H9 (cell line): ENCODE data around the gene SMYD5. TPM values are rescaled to one million over a fixed set of nuclear protein-coding genes. Genes with fewer than 3 reads are reported as not detected.

Source experiments
- DNase-seq: peaks from one replicate; pipeline ENCODE4 v3.0.0-alpha.2; 2017
- H2AFZ ChIP-seq: one replicate; pipeline ENCODE4 v1.6.1; 2013; ENCODE audit warnings: mild to moderate bottlenecking, low read length, control low read depth, moderate library complexity
- H2AK5ac ChIP-seq: 2 replicates; pipeline ENCODE4 v1.6.1; 2013; ENCODE audit warnings: low read length, control low read depth, mixed read lengths; ENCODE audit not compliant: insufficient read length
- H2BK120ac ChIP-seq: one replicate; pipeline ENCODE4 v1.6.1; 2013; ENCODE audit warnings: low read depth, mild to moderate bottlenecking, low read length, control low read depth, inconsistent platforms; ENCODE audit not compliant: poor library complexity, severe bottlenecking
- H2BK12ac ChIP-seq: 2 replicates; pipeline ENCODE4 v1.6.1; 2013; ENCODE audit warnings: low read length, control low read depth, mixed read lengths, low read depth; ENCODE audit not compliant: insufficient read length
- H2BK15ac ChIP-seq: 2 replicates; pipeline ENCODE4 v1.6.1; 2013; ENCODE audit warnings: low read depth, low read length, control low read depth
- H2BK20ac ChIP-seq: one replicate; pipeline ENCODE4 v1.6.1; 2013; ENCODE audit warnings: low read depth, mild to moderate bottlenecking, low read length, control low read depth, inconsistent platforms; ENCODE audit not compliant: poor library complexity, severe bottlenecking
- H2BK5ac ChIP-seq: 2 replicates; pipeline ENCODE4 v1.6.1; 2013; ENCODE audit warnings: low read length, control low read depth, mixed read lengths; ENCODE audit not compliant: insufficient read length
- H3K14ac ChIP-seq: 2 replicates; pipeline ENCODE4 v1.6.1; 2013; ENCODE audit warnings: low read length, control low read depth; ENCODE audit not compliant: insufficient read depth
- H3K18ac ChIP-seq: 2 replicates; pipeline ENCODE4 v1.6.1; 2013; ENCODE audit warnings: low read depth, mild to moderate bottlenecking, mixed read lengths, low read length, control low read depth; ENCODE audit not compliant: insufficient read length
- H3K23ac ChIP-seq: 2 replicates; pipeline ENCODE4 v1.6.1; 2013; ENCODE audit warnings: low read length, control low read depth, mixed read lengths, low read depth; ENCODE audit not compliant: insufficient read length
- H3K23me2 ChIP-seq: 2 replicates; pipeline ENCODE4 v1.6.1; 2013; ENCODE audit warnings: low read depth, mild to moderate bottlenecking, mixed read lengths, low read length, control low read depth; ENCODE audit not compliant: insufficient read length, poor library complexity, severe bottlenecking
- H3K27ac ChIP-seq: 2 replicates; pipeline ENCODE4 v1.5.1; 2013; ENCODE audit warnings: low read length, control low read depth, mixed read lengths, low read depth; ENCODE audit not compliant: insufficient read length
- H3K27me3 ChIP-seq: 2 replicates; pipeline ENCODE4 v1.6.1; 2013; ENCODE audit warnings: low read length, control low read depth, inconsistent platforms; ENCODE audit not compliant: insufficient read depth
- H3K4ac ChIP-seq: 2 replicates; pipeline ENCODE4 v1.6.1; 2013; ENCODE audit warnings: low read depth, mild to moderate bottlenecking, control low read depth, inconsistent platforms, low read length, moderate library complexity
- H3K4me1 ChIP-seq: 2 replicates; pipeline ENCODE4 v1.6.1; 2013; ENCODE audit warnings: low read length, control low read depth, inconsistent platforms; ENCODE audit not compliant: insufficient read depth
- H3K4me2 ChIP-seq: 2 replicates; pipeline ENCODE4 v1.6.1; 2013; ENCODE audit warnings: low read length, control low read depth, mixed read lengths; ENCODE audit not compliant: insufficient read length, insufficient read depth
- H3K56ac ChIP-seq: 2 replicates; pipeline ENCODE4 v1.6.1; 2013; ENCODE audit warnings: low read depth, mild to moderate bottlenecking, mixed read lengths, low read length, control low read depth; ENCODE audit not compliant: insufficient read length
- H3K79me1 ChIP-seq: 2 replicates; pipeline ENCODE4 v1.6.1; 2013; ENCODE audit warnings: low read depth, mild to moderate bottlenecking, moderate library complexity, low read length, control low read depth, inconsistent platforms; ENCODE audit not compliant: insufficient read depth, poor library complexity, severe bottlenecking
- H3K79me2 ChIP-seq: 2 replicates; pipeline ENCODE4 v1.6.1; 2013; ENCODE audit warnings: low read length, control low read depth, inconsistent platforms; ENCODE audit not compliant: insufficient read depth
- H3K9ac ChIP-seq: 2 replicates; pipeline ENCODE4 v1.6.1; 2013; ENCODE audit warnings: low read length, control low read depth, mixed read lengths; ENCODE audit not compliant: insufficient read length; ENCODE audit errors: extremely low read depth
- H3K9me3 ChIP-seq: one replicate; pipeline ENCODE4 v1.6.1; 2013; ENCODE audit warnings: low read depth, low read length, inconsistent platforms; ENCODE audit not compliant: control insufficient read depth
- H3T11ph ChIP-seq: one replicate; pipeline ENCODE4 v1.6.1; 2013; ENCODE audit warnings: mild to moderate bottlenecking, low read length, control low read depth, inconsistent platforms
- H4K20me1 ChIP-seq: one replicate; pipeline ENCODE4 v1.6.1; 2013; ENCODE audit not compliant: control insufficient read depth, insufficient read length, insufficient read depth
- H4K5ac ChIP-seq: 2 replicates; pipeline ENCODE4 v1.6.1; 2013; ENCODE audit warnings: low read depth, mild to moderate bottlenecking, mixed read lengths, low read length, control low read depth; ENCODE audit not compliant: insufficient read length
- H4K8ac ChIP-seq: replicated peaks from 2 replicates; pipeline ENCODE4 v1.6.1; 2013; ENCODE audit warnings: low read length, control low read depth, mixed read lengths, low read depth; ENCODE audit not compliant: insufficient read length
- H4K91ac ChIP-seq: 2 replicates; pipeline ENCODE4 v1.6.1; 2013; ENCODE audit warnings: low read depth, mild to moderate bottlenecking, moderate library complexity, mixed read lengths, low read length, control low read depth; ENCODE audit not compliant: insufficient read length
- H3K27ac Mint-ChIP-seq, 3 experiments: 2 replicates in 2 of 3; 3 replicates in 1 of 3; pipeline ENCODE4 v1.8.0; 2020 to 2021; ENCODE audit warnings: mixed read lengths in 3 of 3, mild to moderate bottlenecking in 1 of 3, moderate library complexity in 1 of 3
- H3K27me3 Mint-ChIP-seq: 2 replicates; pipeline ENCODE4 v1.8.0; 2021; ENCODE audit warnings: low read depth, mild to moderate bottlenecking, moderate library complexity, mixed read lengths
- H3K36me3 Mint-ChIP-seq, 3 experiments: 2 replicates in 2 of 3; 3 replicates in 1 of 3; pipeline ENCODE4 v1.8.0; 2020 to 2021; ENCODE audit warnings: low read depth in 3 of 3, mixed read lengths in 3 of 3; ENCODE audit not compliant: insufficient read depth in 1 of 3
- H3K4me1 Mint-ChIP-seq, 2 experiments: 2 replicates each; pipeline ENCODE4 v1.8.0; 2020; ENCODE audit warnings: mixed read lengths in 2 of 2
- H3K4me3 Mint-ChIP-seq, 2 experiments: 2 replicates in 1 of 2; 3 replicates in 1 of 2; pipeline ENCODE4 v1.8.0; 2020 to 2021; ENCODE audit warnings: mild to moderate bottlenecking in 2 of 2, mixed read lengths in 2 of 2, moderate library complexity in 1 of 2
- H3K9me3 Mint-ChIP-seq, 2 experiments: 2 replicates in 1 of 2; 3 replicates in 1 of 2; pipeline ENCODE4 v1.8.0; 2020; ENCODE audit warnings: mild to moderate bottlenecking in 2 of 2, mixed read lengths in 2 of 2, moderate library complexity in 1 of 2
- CTCF ChIP-seq: fragments of 200-600 bp; sonication (generic); conservative IDR thresholded peaks from 3 replicates; pipeline ENCODE4 v1.8.0; 2021; ENCODE audit warnings: antibody characterized with exemption, mild to moderate bottlenecking
- WGBS: extraction: QIAGEN DNeasy Blood & Tissue Kit; methylation state at CpG from one replicate; pipeline ENCODE4 v1.1.7; 2013; ENCODE audit warnings: missing lambda C conversion rate, low lambda C conversion rate, mixed read lengths; ENCODE audit not compliant: insufficient read length; ENCODE audit errors: extremely low coverage; 5-methylcytosine and 5-hydroxymethylcytosine counted together
- total RNA-seq: library from RNA; stranded (reverse); gene quantifications from 2 replicates; pipeline ENCODE4 v1.2.1, GENCODE V29; 2021

SMYD5 gene
- total RNA-seq, 1 experiment from 2014 or later, result 45.2 TPM

DNA sequence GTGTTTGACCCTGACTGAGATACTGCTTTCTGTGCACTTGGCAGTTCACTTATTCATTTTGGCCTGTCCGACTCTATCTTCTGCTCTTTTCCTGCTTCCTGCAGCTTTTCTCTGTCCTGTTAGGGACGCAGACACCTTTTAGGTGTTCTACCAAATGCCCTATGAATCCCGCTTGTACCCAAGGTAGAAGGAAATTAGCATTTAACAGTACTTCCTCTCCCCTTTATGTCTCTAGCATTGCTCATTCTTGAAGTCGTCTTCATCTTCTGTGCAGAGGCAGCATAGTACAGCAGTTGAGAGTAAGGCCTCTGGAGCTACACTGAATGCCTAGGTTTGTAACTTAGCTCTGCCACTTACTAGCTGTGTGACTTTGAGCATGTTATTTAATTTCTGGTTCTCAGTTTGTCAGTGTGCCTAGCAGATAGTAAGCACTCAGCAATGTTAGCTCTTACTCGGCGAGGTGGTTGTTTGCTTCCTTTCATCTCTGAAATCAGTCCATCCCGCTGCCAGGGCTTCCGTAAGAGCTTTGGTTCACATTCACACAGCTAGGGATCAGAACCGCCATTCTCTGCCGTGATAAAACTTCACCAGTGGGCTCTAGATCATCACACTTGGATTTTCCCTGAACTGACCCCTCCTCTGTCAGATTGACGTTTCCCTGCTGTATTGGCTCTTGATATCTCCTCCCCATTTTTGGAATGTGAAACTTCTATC is 21.4 kb downstream of the SMYD5 start:
- Histone ChIP-seq H3K9me3 (no peaks in the 10 kb centered on the region), H3K14ac (no peak overlapping the region), H2AK5ac (no peak overlapping the region), H3K27ac (no peak overlapping the region), H2BK20ac (no peak overlapping the region), H3K23me2 (peaks cover 14% of the 10 kb centered on the region), H3K18ac (no peak overlapping the region), H3K79me2 (peaks cover 39% of the 10 kb centered on the region), H3K9ac (peak overlapping the region; percentile 94), H2BK15ac (no peak overlapping the region), H3K4me1 (peaks cover 8% of the 10 kb centered on the region; the same call in 1 of the 2 replicates), H3K79me1 (no peaks in the 10 kb centered on the region), H2BK5ac (no peak overlapping the region), H4K20me1 (no peaks in the 10 kb centered on the region), H3T11ph (no peak overlapping the region), H3K4ac (no peak overlapping the region), H4K91ac (no peak overlapping the region), H3K4me2 (peak overlapping the region; percentile 96), H2BK12ac (no peak overlapping the region), H4K5ac (no peak overlapping the region), H3K23ac (no peak overlapping the region), H2AFZ (no peak overlapping the region), H3K56ac (no peak overlapping the region), H3K27me3 (no peaks in the 10 kb centered on the region), H2BK120ac (no peak overlapping the region), H4K8ac (no peak overlapping the region)
- H3K27me3 Mint-ChIP-seq, result no peaks in the 10 kb centered on the region; the same call in 1 of the 2 replicates
- peaks cover 11 to 35% (median 25%) of the 10 kb centered on the region in 3 experiments for H3K36me3 Mint-ChIP-seq
- H3K4me1 Mint-ChIP-seq, result peaks cover 35 to 36% of the 10 kb centered on the region in 2 experiments
- peak overlapping the region; percentile 97 to 99 for H3K4me3 Mint-ChIP-seq
- TF ChIP-seq CTCF, result no peak
- peak overlapping the region in 2 of 3 experiments; percentile 34 to 95; a peak in 3 of 7 replicates for H3K27ac Mint-ChIP-seq
- DNase-seq, result no peak
- WGBS, result no CpG with 5 or more reads among the region's 11 CpGs
- H3K9me3 Mint-ChIP-seq, result no peaks in the 10 kb centered on the region
